HG02938 (cell line): ENCODE measurements around the gene HOXB3.

ENCODE experiments used
- ATAC-seq: cut with Tn5 transposase; IDR thresholded peaks from one replicate; pipeline ENCODE4 v1.9.1; 2021; ENCODE audit warnings: mild to moderate bottlenecking, moderate library complexity; ENCODE audit not compliant: unreplicated experiment

HOXB3 gene

GRCh38 chr17:48626245-48627117 is 36.4 kb upstream of the HOXB3 start, which contains the start of gene HOXB9:
TSS of gene HOXB9 (minus strand) at chr17:48626358. CDS start at chr17:48626269, 89 bp downstream.
- ATAC-seq, result no peak

- ATAC-seq, result no peak
Observed at GRCh38 chr17:48625495-48626244, 35.6 kb upstream of the HOXB3 start.

- ATAC-seq, result no peak
Observed at GRCh38 chr17:48624544-48625494, 34.8 kb upstream of the HOXB3 start.

GRCh38 chr17:48624118-48624517 is 34.1 kb upstream of the HOXB3 start:
- no peak for ATAC-seq

- no peak for ATAC-seq
Observed at GRCh38 chr17:48623583-48623982, 33.5 kb upstream of the HOXB3 start.

- no peak for ATAC-seq
Observed at GRCh38 chr17:48622857-48623256, 32.8 kb upstream of the HOXB3 start.

- ATAC-seq, result no peak
Observed at GRCh38 chr17:48621410-48622392, 31.7 kb upstream of the HOXB3 start.

GRCh38 chr17:48620461-48621139 is 30.6 kb upstream of the HOXB3 start:
- ATAC-seq, result no peak

- no peak for ATAC-seq
Observed at GRCh38 chr17:48619826-48620449, 29.9 kb upstream of the HOXB3 start.

GRCh38 chr17:48618256-48618896 is 28.3 kb upstream of the HOXB3 start:
- ATAC-seq, result no peak

- no peak for ATAC-seq
Observed at GRCh38 chr17:48617471-48618255, 27.6 kb upstream of the HOXB3 start.

- no peak for ATAC-seq
Observed at GRCh38 chr17:48616717-48617470, 26.9 kb upstream of the HOXB3 start.

GRCh38 chr17:48615963-48616716 is 26.1 kb upstream of the HOXB3 start:
- ATAC-seq, result no peak

- ATAC-seq, result no peak
Observed at GRCh38 chr17:48615047-48615962, 25.3 kb upstream of the HOXB3 start, which contains the start of gene HOXB8. TSS of gene HOXB8 (minus strand) at chr17:48615292. CDS start at chr17:48614704, 588 bp downstream.
